Urothelium cell line (cell line): ENCODE data around the gene CFAP65.

Source experiments
- DNase-seq: peaks from one replicate; pipeline ENCODE4 v3.0.0; 2011; ENCODE audit warnings: low spot score, mixed read lengths
- FAIRE-seq: peaks from 2 replicates; lab custom pipeline; 2011; peaks lifted over from hg19 to GRCh38; lab: Jason Lieb, UNC

The CFAP65 gene

GRCh38 chr2:219034823-219035222, 6.5 kb downstream of the CFAP65 start:
- FAIRE-seq (no peak), DNase-seq (no peak)

GRCh38 chr2:219032051-219032745, 9.1 kb downstream of the CFAP65 start:
- FAIRE-seq (no peak), DNase-seq (no peak)

- no peak for FAIRE-seq
- DNase-seq = no peak
Observed at GRCh38 chr2:219031005-219031738, 10.1 kb downstream of the CFAP65 start.

DNA sequence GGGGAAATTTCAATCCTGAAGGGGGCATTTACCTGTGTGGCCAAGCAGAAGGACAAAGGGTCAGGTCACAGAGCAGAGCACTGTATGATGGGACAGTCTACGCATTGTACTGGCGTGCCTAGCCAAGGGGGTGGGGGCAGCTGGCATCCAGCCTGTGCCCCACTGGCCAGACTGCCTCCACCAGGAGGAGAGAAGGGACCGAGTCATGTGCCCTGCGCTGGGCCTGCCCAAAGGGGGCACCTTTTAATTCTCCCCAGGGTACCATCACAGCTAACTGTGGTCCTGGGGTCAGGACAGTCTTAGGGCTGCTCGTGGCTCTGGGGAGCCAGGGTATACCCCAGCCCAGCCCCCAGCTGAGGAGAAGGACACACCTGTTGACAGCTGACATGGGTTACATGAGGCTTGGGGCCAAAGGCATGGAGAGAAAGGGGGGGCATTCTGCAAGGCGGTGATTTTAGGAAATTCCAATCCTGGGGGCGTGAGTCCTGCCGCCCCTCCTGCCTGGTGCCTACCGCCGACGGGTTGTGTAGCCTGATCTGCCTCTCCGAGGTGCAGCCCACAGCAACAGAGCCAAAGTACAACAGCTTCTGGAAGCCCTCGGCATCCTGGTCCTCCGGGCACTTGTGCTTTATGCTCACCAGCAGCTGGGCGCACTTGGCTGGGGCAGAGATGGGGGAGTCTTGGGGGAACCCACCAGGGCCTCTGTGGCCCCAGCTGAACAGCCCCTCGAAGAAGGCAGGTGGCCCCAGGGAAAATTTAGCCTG, 11.0 kb downstream of the CFAP65 start:
- no peak for FAIRE-seq
- no peak for DNase-seq

- FAIRE-seq (peak; percentile 81), DNase-seq (peak; percentile 88)
Observed at GRCh38 chr2:219029829-219030165, 11.5 kb downstream of the CFAP65 start.

DNA sequence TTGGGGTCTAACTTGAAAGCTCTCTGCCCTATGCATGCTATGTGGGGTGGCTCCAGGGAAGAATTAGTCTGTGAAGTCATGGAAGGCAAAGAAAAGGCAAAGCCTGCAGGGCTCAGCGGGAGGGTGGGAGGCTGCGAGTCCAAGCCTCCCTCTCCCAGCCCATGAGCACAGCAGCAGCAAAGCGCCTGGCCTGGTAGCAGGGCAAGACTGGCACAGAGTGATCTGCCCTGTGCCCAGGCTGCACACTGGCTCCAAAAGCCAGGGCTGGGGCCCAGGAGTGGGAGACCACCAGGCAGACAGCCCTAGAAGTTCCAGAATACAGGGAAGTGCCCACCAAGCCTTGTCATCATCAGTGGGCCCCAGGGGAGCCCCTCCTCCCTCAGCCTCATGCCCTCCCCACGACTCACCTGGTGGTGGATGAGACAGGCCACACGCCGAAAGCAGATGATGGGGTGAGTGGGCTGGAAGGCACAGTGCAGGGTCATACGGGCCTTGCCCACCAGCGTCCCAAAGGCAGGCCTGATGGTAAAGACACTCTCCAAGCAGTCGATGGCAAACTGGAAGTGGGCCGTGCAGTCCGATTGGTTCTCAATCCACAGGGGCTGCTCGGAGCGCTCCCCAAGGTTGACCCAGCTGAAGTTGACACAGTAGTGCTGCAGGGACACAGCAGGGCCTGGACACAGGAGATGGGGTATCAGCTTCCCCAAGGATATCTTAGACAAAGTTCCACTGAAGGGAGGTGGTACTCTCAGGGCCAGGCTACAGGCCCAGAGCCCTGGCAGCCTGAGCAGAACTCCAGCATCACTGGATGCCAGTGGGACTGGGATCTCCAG, 12.1 kb downstream of the CFAP65 start:
- DNase-seq = no peak
- no peak for FAIRE-seq

DNA sequence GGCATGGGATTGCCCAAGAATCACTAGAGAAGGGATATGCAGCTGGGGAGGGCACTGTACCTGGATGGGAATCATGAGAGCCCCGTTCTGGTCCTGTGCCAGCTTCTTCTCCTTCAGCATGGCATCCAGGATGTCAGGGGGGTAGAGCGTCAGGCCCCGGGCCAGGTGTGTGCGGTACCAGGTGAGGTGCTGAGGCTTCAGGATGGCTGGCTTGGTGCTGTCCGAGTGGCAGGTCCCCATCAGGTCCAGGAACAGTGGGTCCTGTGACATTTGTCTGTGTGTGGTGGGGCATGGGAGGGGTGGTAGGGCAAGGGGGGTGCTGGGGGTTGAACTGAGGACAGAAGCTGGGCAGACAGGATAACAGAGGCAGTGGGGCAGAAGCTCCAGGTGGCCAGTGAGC, 13.2 kb downstream of the CFAP65 start:
- DNase-seq (no peak), FAIRE-seq (no peak)

- FAIRE-seq (no peak), DNase-seq (no peak)
Observed at GRCh38 chr2:219027511-219028055, 13.7 kb downstream of the CFAP65 start.

DNA sequence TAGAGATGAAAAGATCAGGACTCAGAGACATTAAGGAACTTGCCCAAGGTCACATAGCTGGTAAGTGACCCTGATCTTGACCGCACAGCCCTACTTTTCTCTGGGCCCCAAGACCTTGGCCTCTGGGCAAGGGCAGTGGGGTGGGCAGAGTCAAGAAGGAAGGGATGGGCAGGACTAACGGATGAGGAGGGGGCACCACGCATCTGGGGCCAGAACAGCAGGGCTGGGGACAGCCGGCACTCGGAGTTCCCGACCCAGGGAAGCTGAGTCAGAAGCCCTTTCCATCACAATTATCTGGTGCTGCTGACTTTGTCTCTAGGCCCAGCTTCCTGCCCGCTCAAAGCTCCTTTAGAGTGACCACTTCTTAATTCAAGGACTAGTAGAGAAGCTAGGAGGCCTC, 14.4 kb downstream of the CFAP65 start:
- FAIRE-seq (no peak), DNase-seq (no peak)

DNA sequence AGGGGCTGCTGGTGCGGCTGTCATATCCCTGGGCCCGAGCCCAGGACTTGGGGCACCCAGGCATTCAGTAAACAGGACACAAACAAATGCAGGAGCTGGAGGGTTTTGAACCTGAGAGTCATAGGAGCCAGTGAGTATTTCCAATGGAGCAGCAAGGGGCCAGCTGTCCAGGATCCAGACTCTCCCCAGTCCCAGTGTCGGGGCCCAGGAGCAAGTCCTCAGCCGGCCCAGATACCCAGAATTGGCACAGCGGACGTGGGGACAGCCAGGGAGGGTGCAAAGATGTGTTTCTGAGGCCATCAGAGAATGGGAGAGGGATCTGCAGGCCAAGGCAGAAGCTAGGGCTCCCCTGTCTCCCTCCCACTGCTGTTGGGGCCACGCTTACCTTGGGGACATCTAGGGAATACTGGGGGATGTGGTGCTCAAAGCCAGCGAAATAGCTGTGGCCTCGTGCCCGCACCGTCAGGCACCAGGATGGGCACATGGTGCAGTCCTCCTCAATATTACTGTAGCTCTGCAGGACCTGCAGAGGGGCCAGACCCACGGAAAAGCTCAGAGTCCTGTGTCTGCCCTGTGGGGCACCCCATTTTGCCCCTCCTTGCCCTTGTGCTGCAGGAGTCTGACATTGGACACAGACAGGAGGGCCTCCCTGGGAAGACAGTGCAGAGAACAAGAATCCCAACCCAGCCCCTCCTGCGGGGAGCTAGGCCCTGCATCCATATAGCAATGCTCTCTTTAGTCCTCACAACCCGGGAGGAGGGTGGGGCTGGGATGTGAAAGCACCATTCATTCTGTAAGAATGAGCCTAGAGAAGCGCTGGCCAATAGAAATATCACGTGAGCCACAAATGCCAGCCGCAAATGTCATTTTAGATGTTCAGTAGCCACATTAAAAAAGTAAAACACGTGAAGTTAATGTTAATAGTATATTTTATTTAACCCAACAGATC, 15.4 kb downstream of the CFAP65 start:
- FAIRE-seq = no peak
- no peak for DNase-seq

DNA sequence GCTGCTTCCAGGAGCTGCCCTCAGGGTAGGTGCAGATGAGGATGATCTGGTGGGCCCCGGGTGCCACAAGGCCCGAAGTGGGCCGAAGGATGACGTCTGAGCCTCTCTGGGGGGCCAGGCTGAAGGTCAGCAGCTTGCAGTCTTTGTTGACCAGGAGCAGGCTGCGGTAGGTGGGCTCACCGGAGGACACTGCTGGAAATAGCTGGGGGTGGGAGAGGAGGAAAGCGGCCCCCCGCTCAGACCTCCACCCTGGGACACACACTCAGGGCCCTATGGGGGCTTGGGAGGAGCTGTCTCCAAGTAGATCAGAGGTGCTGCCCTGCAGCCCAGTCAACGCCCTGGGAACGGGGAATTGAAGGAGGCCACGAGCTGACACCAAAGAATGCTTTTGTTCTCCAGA, 17.3 kb downstream of the CFAP65 start:
- DNase-seq = no peak
- FAIRE-seq = no peak

- DNase-seq (no peak), FAIRE-seq (no peak)
Observed at GRCh38 chr2:219023045-219023605, 18.2 kb downstream of the CFAP65 start.

DNA sequence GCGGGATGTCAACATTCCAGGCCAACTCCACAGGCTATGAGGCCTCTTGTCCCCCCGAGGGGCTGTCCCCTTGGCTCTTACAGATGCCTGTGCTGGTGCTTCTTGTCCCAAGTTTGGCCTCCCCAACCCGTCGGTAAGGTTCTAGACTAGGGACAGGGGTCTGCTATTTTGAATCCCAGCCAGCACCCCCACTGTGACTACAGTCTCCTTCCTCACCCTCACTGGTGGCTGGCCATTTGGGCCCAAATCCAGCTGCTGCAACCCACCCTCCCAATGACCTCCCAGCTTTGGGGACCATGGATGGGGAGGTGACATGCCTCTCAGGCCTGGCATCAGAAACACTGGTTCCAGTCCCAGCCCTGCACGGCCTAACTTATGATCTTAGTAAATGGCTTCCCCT, 18.7 kb downstream of the CFAP65 start:
- DNase-seq (no peak), FAIRE-seq (no peak)

DNA sequence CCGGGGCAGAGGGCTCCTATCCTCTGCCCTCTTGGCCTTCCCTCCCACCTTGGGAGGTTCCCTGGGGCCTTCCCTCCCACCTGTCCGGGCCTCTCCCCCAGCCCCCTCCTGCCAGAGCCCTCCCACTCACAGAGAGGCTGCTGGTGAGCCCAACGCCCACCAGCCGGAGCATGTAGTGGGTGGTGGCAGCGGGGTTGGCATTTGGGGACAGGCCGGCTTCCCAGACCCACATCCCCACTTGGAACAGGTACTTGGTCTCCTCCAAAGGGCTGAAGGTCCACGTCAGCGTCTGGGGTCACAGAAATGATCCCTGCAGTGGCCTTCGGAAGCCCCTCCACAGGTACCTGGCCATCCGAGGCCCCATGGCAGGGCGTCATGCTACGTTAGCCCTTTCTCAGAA, 19.3 kb downstream of the CFAP65 start:
- FAIRE-seq = no peak
- no peak for DNase-seq

DNA sequence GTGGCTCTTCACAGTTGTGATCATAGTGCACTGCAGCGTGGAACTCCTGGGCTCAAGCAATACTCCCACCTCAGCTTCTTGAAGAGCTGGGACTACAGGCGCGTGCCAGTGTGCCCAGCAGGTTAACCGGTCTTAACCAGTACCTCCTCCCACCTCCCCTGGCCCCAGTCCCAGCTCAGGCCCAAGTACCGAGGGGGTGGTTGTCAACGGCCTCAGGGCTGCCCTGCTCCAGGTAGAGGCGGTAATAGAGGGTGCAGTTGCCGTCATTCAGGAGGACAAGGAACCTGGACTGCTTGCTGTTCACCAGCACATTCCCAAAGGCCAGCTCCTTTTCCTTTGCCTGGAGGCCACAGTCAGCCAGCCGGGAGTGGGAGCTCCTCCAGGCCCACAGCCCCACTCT, 19.7 kb downstream of the CFAP65 start:
- no peak for DNase-seq
- FAIRE-seq = no peak

- FAIRE-seq (no peak), DNase-seq (no peak)
Observed at GRCh38 chr2:219020604-219021365, 20.5 kb downstream of the CFAP65 start.

DNA sequence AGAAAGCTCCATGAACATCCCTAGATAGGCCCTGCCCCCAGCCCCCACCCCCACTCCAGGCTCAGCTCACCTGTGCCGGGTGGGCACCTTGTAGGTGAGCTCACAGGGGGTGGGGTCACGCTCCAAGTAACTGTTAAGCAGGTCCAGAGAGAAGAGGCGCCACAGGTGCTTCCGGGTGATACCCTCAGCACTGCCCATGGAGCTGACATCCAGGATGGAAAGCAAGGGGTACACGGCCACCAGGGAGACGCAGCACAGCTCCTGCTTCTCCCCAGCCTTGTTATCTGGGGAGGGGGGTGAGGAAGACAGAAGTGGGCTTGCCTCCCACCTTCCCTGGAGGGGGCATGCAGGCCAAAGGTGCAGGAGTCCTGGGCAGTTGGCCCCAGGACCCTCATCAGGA, 21.9 kb downstream of the CFAP65 start:
- FAIRE-seq (no peak), DNase-seq (no peak)

DNA sequence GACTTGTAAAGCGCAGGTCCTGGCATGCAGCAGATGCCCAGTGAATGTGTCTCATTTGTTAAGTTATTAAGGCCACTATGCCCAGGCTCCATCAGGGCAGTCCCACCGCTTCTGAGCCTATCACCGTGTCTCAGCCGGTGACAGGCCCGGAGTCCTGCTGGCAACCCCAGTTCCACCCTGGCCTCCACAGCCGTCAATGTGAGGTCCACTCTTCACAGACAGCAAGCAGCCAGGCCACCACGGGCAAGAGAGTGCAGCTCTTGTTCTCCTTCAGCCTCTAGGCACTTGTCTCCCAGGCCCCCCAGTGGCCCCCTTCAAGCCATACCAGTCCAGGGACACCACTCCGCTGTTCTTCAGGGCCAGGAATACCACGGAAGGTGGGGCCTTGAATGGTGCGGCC, 22.6 kb downstream of the CFAP65 start:
- FAIRE-seq (no peak), DNase-seq (no peak)

DNA sequence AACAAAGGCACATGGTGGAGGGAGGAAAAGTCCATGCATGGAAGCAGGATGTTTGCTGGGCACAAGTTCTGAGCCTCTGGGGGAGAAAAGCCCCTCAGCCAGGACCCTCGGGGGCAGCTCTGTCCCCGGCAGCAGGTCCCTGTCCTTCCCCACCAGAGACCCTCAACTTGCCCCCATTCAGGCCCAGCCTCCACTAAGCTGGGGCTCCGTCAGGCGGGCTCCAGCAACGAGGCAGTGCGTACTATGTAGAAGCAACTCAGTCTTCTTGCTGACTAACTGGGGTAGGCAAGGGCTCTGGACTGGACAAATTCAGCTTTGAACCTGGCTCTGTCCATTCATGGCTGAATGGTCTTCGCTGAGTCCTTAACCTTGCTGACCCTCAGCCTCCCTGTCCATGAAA, 23.0 kb downstream of the CFAP65 start:
- no peak for FAIRE-seq
- no peak for DNase-seq
